Measurements from ENCODE around the gene CPTP.
A peak's percentile ranks its signal among the peaks of the same experiment; 100 is the strongest.

The CPTP gene

GRCh38 chr1:1303736-1304135 lies 20.9 kb upstream of the CPTP start:
- no peak for DNase-seq (ENCODE audit: low read depth)
- no peak for TF ChIP-seq CTCF (IDR thresholded peaks at IDR 0.05; ENCODE audit: low read depth, low read length, missing control alignments)
- H3K4me3 ChIP-seq (ENCODE audit: low read depth, low read length), result no peak overlapping the region

DNA sequence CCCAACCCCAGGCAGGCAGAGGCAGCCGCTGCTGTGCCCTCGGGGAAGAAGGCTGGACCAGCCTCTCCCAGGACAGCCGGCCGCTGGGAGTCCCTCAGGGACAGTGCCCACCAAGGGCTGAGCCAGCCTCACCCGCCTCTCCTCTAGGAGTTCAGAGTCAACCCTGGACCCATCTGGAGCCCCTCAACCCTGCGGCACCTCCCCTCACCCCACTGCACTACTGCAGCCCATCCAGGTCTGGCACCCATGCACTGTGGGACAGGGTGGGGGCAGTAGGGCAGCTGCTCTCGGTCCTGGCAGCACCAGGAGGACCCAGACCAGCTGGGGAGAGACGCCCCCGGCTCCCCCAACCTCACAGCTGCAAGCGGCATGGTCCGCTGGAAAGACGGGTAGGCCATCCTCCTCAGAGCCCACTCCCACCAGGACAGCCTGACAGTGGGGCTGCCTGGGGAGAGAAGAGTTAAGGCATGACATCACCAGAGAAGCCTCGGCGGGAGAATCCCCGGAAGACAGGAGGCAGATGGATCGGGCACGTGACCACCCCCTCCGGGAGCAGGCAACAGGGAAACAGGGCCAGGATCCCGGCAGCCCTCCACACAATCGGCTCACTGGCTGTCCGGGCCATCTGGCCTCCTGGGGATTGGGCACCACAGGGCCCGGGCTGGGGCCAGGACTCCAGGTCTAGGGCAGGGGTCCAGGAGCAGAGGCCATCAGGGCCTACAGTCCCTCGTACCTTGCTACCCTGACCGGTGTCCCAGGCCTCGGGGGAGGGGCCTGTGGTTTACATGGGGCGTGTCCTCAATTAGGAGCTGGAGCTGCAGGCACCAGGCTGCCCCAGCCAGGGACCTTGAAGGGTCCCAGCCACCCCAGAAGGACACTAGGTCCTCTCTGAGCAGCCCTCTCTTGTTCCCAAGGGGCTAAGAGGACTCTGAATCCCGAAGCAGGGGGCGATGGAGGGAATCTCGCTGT lies 20.0 kb upstream of the CPTP start:
- no peak for DNase-seq (ENCODE audit: low read depth)
- H3K4me3 ChIP-seq (ENCODE audit: low read depth, low read length), result peak overlapping the region; percentile 76
- TF ChIP-seq CTCF (IDR thresholded peaks at IDR 0.05; ENCODE audit: low read depth, low read length, missing control alignments), result no peak

- peak; percentile 33 for DNase-seq (ENCODE audit: low read depth)
- H3K4me3 ChIP-seq (ENCODE audit: low read depth, low read length), result peak overlapping the region; percentile 76
- TF ChIP-seq CTCF (IDR thresholded peaks at IDR 0.05; ENCODE audit: low read depth, low read length, missing control alignments), result peak; percentile 16
Observed at GRCh38 chr1:1305300-1306069, 19.1 kb upstream of the CPTP start.

GRCh38 chr1:1306070-1306660 lies 18.4 kb upstream of the CPTP start:
- DNase-seq (ENCODE audit: low read depth), result no peak

DNA sequence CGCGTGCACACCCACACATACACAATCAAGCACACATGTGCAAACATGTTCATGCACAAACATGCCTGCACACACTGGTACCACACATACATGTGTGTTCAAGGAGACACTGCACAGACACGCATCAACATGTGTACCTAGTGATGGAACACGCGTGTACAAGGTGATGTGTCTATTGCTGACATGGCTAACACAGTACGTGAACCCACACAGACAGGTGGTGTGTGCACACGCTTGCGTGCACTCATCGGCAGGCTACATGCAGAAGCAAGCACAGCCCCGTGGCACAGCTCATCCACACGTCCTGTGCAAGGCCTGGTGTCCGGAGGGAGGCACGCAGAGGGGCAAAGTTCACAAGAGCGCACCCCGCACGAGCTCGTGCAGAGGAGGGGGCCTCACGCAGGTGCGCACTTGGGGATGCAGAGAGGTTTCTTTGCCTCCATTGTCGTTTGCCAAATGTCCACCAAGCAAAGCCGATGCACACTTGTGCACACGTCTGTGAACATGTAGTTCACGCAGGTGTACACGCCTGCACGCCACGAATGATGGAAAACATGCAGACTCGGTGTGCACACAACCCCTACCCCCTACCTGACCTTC lies 17.8 kb upstream of the CPTP start:
- no peak for TF ChIP-seq CTCF (IDR thresholded peaks at IDR 0.05; ENCODE audit: low read depth, low read length, missing control alignments)
- H3K4me3 ChIP-seq (ENCODE audit: low read depth, low read length), result peak overlapping the region; percentile 76
- DNase-seq (ENCODE audit: low read depth), result no peak

More at GRCh38 chr1:1306070-1306660, 18.4 kb upstream of the CPTP start:
- peak; percentile 45 for TF ChIP-seq CTCF (IDR thresholded peaks at IDR 0.05; ENCODE audit: low read depth, low read length, missing control alignments)
- peak overlapping the region; percentile 76 for H3K4me3 ChIP-seq (ENCODE audit: low read depth, low read length)

DNA sequence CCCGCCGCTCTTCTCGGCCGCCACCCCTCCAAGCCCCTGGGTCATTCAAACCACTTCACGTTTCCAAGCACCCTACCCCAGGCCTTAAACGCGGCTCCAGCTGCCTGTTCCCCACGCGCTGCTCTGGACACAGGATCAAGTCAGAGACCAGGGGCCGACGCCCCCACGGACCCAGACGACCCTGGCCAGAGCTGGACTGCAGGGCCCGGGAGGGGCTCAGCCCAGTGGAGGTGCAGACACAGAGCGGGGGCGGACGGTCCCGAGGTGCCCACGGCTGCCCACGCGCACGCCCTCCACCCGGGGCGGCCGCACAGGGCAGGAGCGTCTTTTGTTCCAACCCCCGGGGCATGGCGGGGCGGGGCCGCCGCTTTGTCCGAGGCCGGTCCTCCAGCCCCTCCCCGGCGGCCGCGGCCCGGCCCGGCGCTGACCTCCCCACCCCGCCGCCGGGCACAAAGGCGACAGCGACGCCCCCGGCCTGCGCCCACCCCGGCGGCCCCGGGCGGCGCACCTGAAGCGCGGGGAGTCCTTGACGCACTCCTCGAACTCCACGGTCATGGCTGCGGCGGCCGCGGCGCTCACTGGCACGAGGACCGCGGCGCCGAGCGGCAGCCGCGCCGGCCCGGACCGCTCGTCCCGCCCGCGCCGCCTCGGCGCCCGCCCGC lies 17.2 kb upstream of the CPTP start:
- H3K4me3 ChIP-seq (ENCODE audit: low read depth, low read length), result peak overlapping the region; percentile 76
- DNase-seq (ENCODE audit: low read depth), result no peak
- no peak for TF ChIP-seq CTCF (IDR thresholded peaks at IDR 0.05; ENCODE audit: low read depth, low read length, missing control alignments)
